Vagina (tissue), 2 donors: Measurements from ENCODE around the gene SYNRG.

Experiments used
- POLR2AphosphoS5 ChIP-seq, 2 donors: sonication (generic); formaldehyde crosslinking; IDR thresholded peaks; one replicate each; pipeline ENCODE4 v1.9.0; 2017; ENCODE audit warnings: antibody characterized with exemption in 2 of 2, mild to moderate bottlenecking in 2 of 2, low read depth in 1 of 2; ENCODE audit not compliant: insufficient read depth in 1 of 2
- TF ChIP-seq, protein P1 (sequence below), 3 experiments: fragments of 450-650 bp in 2 of 3; fragments of 200-600 bp in 1 of 3; sonication (generic) in 1 of 3; IDR thresholded peaks; one replicate each; pipeline ENCODE4 v1.5.1; 2017 to 2019; ENCODE audit warnings: antibody characterized with exemption in 3 of 3, mild to moderate bottlenecking in 2 of 3, moderate library complexity in 2 of 3

DNA sequence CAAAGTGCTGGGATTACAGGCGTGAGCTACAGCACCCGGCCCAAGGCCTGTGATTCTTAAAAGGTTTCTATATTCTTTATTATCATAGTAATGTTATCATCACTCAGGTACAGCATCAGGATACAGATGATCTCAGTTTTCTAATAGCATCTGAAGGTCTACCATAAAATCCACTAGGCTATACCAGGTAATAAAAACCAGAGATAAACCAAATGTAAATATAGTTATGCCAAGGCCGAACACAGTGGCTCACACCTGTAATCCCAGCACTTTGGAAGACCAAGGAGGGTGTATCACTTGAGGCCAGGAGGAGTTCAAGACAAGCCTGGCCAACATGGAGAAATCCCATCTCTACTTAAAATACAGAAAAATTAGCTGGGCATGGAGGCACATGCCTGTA is 53.8 kb downstream of the SYNRG start:
- TF ChIP-seq, protein P1, sequence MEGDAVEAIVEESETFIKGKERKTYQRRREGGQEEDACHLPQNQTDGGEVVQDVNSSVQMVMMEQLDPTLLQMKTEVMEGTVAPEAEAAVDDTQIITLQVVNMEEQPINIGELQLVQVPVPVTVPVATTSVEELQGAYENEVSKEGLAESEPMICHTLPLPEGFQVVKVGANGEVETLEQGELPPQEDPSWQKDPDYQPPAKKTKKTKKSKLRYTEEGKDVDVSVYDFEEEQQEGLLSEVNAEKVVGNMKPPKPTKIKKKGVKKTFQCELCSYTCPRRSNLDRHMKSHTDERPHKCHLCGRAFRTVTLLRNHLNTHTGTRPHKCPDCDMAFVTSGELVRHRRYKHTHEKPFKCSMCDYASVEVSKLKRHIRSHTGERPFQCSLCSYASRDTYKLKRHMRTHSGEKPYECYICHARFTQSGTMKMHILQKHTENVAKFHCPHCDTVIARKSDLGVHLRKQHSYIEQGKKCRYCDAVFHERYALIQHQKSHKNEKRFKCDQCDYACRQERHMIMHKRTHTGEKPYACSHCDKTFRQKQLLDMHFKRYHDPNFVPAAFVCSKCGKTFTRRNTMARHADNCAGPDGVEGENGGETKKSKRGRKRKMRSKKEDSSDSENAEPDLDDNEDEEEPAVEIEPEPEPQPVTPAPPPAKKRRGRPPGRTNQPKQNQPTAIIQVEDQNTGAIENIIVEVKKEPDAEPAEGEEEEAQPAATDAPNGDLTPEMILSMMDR (IDR thresholded peaks at IDR 0.05): no peak
- no peak for TF ChIP-seq POLR2AphosphoS5 (IDR thresholded peaks at IDR 0.05; ENCODE audit: insufficient read depth in 1 of 2, low read depth in 1 of 2)
